HEK293 (cell line): ENCODE results near the gene UQCRQ.

Experiments
- HOXA7 ChIP-seq: sonication (generic); formaldehyde crosslinking; IDR thresholded peaks from 2 replicates; pipeline ENCODE4 v1.8.1; 2022; ENCODE audit warnings: missing genetic modification reagents, borderline replicate concordance
- PATZ1 ChIP-seq: fragments of 450-650 bp; formaldehyde crosslinking; IDR thresholded peaks from 2 replicates; pipeline ENCODE4 v1.5.1; 2016; ENCODE audit warnings: missing biosample characterization, missing genetic modification characterization
- TCF7L2 ChIP-seq: IDR thresholded peaks from 2 replicates; pipeline ENCODE4 v1.6.1; 2011; ENCODE audit warnings: low read depth, mild to moderate bottlenecking, inconsistent platforms, low read length, moderate library complexity, borderline replicate concordance
- ZIC2 ChIP-seq: fragments of 450-650 bp; formaldehyde crosslinking; IDR thresholded peaks from 2 replicates; pipeline ENCODE4 v1.5.1; 2016; ENCODE audit warnings: missing biosample characterization, missing genetic modification characterization
- ZNF16 ChIP-seq: fragments of 450-650 bp; formaldehyde crosslinking; IDR thresholded peaks from 2 replicates; pipeline ENCODE4 v1.5.1; 2016; ENCODE audit warnings: low read depth, missing biosample characterization, missing genetic modification characterization
- ZNF501 ChIP-seq: fragments of 450-650 bp; formaldehyde crosslinking; IDR thresholded peaks from 2 replicates; pipeline ENCODE4 v1.5.1; 2016; ENCODE audit warnings: missing biosample characterization, missing genetic modification characterization
- ZNF514 ChIP-seq: fragments of 450-650 bp; formaldehyde crosslinking; IDR thresholded peaks from 2 replicates; pipeline ENCODE4 v1.5.1; 2016; ENCODE audit warnings: missing biosample characterization, missing genetic modification characterization
- ZNF626 ChIP-seq: fragments of 450-650 bp; sonication (Bioruptor Pico); formaldehyde crosslinking; IDR thresholded peaks from 2 replicates; pipeline ENCODE4 v1.5.1; 2018; ENCODE audit warnings: missing biosample characterization, missing genetic modification characterization, inconsistent platforms
- ZSCAN16 ChIP-seq: fragments of 450-650 bp; formaldehyde crosslinking; IDR thresholded peaks from 2 replicates; pipeline ENCODE4 v1.5.1; 2016; ENCODE audit warnings: missing biosample characterization, missing genetic modification characterization
- TF ChIP-seq, protein P1 (sequence below): fragments of 450-650 bp; formaldehyde crosslinking; IDR thresholded peaks from 2 replicates; pipeline ENCODE4 v1.5.1; 2016; ENCODE audit warnings: missing biosample characterization, missing genetic modification characterization

DNA sequence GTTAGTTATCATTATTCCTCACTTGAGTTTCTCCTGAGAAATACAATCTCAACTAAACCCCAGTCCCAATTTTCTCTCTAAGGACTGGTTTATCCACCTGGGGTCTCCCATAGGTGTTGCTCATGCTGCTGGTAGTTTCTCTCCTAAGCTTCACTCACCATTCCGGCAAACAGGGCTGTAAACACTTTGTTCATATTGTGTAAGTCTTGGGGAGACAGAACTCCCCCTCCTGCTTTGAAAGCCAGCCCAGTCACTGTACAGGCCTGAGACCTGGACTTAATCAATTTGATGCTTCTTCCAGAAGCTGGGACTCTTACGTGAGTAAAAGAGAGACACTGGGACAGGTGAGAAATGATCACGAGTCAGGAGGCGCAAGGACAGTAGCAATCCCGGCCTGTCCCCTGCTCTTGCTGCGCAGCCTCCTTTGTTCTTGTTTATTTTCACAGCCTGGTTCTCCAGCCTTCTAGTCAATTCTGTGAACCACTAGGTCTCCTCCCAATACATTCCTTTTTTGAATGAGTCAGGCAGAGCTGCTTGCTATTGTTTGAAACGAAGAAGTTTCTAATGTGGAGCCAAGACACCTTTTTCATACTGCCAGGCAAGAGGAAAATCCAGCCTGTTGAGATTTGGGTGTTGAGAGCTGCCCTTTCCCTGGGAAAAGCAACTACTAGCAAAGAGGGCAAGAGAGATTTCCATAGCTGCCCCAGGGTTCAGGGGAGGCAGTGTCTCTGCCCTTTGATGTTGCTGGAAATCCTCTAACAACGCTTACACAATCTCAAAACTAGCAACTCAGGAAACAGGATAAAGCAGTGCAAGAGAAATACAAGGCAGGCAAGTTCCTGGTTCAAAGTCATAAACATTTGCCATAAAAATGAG is 26.8 kb upstream of the UQCRQ start:
- TF ChIP-seq PATZ1 (no peak), ZNF514 (tag by site-specific recombination) (no peak), TCF7L2 (no peak), ZNF501 (tag by site-specific recombination) (no peak), ZNF16 (tag by site-specific recombination) (no peak), ZNF626 (no peak), ZSCAN16 (tag by site-specific recombination) (no peak), ZIC2 (tag by site-specific recombination) (no peak), HOXA7 (CRISPR knock-in tag) (no peak)
- TF ChIP-seq, protein P1, sequence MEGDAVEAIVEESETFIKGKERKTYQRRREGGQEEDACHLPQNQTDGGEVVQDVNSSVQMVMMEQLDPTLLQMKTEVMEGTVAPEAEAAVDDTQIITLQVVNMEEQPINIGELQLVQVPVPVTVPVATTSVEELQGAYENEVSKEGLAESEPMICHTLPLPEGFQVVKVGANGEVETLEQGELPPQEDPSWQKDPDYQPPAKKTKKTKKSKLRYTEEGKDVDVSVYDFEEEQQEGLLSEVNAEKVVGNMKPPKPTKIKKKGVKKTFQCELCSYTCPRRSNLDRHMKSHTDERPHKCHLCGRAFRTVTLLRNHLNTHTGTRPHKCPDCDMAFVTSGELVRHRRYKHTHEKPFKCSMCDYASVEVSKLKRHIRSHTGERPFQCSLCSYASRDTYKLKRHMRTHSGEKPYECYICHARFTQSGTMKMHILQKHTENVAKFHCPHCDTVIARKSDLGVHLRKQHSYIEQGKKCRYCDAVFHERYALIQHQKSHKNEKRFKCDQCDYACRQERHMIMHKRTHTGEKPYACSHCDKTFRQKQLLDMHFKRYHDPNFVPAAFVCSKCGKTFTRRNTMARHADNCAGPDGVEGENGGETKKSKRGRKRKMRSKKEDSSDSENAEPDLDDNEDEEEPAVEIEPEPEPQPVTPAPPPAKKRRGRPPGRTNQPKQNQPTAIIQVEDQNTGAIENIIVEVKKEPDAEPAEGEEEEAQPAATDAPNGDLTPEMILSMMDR (tag by site-specific recombination) = no peak
